ENCODE results near the gene EPB41L4B. TPM values are rescaled to one million over a fixed set of nuclear protein-coding genes. Genes with fewer than 3 reads are reported as not detected.

Gene EPB41L4B
- total RNA-seq, 3 donors from 2014 or later, result 11.5 to 47.2 (median 16.0) TPM

DNA sequence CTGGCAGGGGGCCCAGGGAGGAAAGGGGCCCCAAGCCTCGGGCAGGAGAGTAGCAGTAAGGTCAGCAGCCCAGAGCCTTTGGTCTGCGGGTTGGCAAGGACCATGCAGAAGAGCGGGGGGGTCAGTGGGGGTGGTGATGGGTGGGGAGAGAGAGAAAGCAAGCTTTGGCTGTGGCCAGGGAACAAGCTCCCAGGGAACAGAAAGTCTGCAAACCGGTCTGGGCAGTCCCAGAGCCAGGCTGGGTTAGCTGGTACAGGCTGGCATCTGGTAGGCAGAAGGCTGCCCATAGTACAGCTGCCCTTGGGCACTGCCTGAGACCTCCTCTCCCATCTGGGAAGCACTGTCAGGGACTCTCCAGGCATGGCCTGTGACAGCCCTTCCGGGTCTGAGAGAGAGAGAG lies 10.5 kb upstream of the EPB41L4B start:
- peak overlapping the region; percentile 78 to 84 for H3K27ac ChIP-seq
- no peaks in the 10 kb centered on the region for H3K27me3 ChIP-seq
- no peak for TF ChIP-seq POLR2A (IDR thresholded peaks at IDR 0.05)
- TF ChIP-seq CTCF (IDR thresholded peaks at IDR 0.05), result no peak
- peak; percentile 55 to 84 (median 67) for TF ChIP-seq POLR2AphosphoS5 (IDR thresholded peaks at IDR 0.05)
- H3K4me1 ChIP-seq, result peaks cover 0 to 4% of the 10 kb centered on the region in 2 donors
- H3K36me3 ChIP-seq, result no peaks in the 10 kb centered on the region
- H3K9me3 ChIP-seq, result no peaks in the 10 kb centered on the region
- peak; percentile 95 to 97 for DNase-seq (ENCODE audit: low spot score in 2 of 2)
- no peak overlapping the region for H3K4me3 ChIP-seq
- intact Hi-C loops (cut with DNase I; ENCODE audit: low total_unique reads), result no loop called here

GRCh38 chr9:109329638-109330258 lies 8.9 kb upstream of the EPB41L4B start:
- Histone ChIP-seq H3K9me3 (no peaks in the 10 kb centered on the region), H3K36me3 (no peaks in the 10 kb centered on the region), H3K27me3 (no peaks in the 10 kb centered on the region), H3K4me1 (peaks cover 0 to 4% of the 10 kb centered on the region in 2 donors), H3K27ac (peak overlapping the region; percentile 87 to 93), H3K4me3 (peak overlapping the region in 2 of 3 donors; percentile 12 to 38)
- intact Hi-C loops (cut with DNase I; ENCODE audit: low total_unique reads), result no loop called here
- TF ChIP-seq POLR2AphosphoS5 (IDR thresholded peaks at IDR 0.05) (no peak), CTCF (IDR thresholded peaks at IDR 0.05) (no peak), POLR2A (IDR thresholded peaks at IDR 0.05) (no peak)
- DNase-seq (ENCODE audit: low spot score in 2 of 2), result peak; percentile 44 to 75

DNA sequence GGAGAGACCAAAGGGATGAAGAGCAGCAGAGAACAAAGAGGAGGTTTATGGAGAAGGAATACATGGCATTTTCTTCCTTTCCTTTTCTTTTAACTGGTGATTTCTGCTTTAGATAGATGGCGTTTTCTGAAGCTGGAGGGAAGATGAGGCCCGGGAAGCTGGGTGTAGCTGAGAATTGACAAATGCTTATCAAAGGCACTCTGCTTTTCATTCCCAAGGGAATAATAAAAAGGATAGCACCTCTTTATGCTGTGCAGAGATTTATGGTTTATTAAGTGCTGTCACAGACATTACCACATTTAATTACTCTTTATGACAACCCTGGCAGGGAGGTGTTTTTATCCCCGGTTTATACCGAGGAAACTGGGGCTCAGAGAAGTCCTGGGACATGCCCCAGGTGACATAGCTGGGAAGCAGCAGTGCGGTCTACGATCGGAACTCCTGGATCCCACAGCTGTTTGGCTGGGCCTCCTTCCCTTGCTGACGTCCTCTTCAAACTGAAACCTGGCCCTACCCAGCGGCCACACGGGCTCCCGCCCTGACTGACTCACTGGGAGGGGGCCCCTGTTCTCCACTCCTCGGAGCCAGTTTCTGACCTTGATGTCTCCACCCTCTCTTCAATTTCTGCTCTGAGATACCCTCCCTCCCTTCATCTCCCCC lies 8.2 kb upstream of the EPB41L4B start:
- Histone ChIP-seq H3K36me3 (no peaks in the 10 kb centered on the region), H3K9me3 (no peaks in the 10 kb centered on the region), H3K27me3 (no peaks in the 10 kb centered on the region), H3K4me1 (peaks cover 0 to 4% of the 10 kb centered on the region in 2 donors), H3K27ac (peak overlapping the region; percentile 87 to 93), H3K4me3 (peak overlapping the region in 2 of 3 donors; percentile 12 to 38)
- peak; percentile 81 to 89 for DNase-seq (ENCODE audit: low spot score in 2 of 2)
- TF ChIP-seq POLR2AphosphoS5 (IDR thresholded peaks at IDR 0.05), result peak in 2 of 3 donors; percentile 17 to 37
- TF ChIP-seq POLR2A (IDR thresholded peaks at IDR 0.05), result no peak
- intact Hi-C loops (cut with DNase I; ENCODE audit: low total_unique reads), result no loop called here

GRCh38 chr9:109325089-109325488 lies 4.2 kb upstream of the EPB41L4B start:
- peaks cover 0 to 8% of the 10 kb centered on the region in 2 donors for H3K4me1 ChIP-seq
- no peak for TF ChIP-seq CTCF (IDR thresholded peaks at IDR 0.05)
- no peak for TF ChIP-seq POLR2AphosphoS5 (IDR thresholded peaks at IDR 0.05)
- TF ChIP-seq POLR2A (IDR thresholded peaks at IDR 0.05), result no peak
- no peak for DNase-seq (ENCODE audit: low spot score in 2 of 2)
- no peak overlapping the region for H3K27ac ChIP-seq
- intact Hi-C loops (cut with DNase I; ENCODE audit: low total_unique reads), result no loop called here
- H3K36me3 ChIP-seq, result no peaks in the 10 kb centered on the region
- H3K27me3 ChIP-seq, result no peaks in the 10 kb centered on the region
- H3K4me3 ChIP-seq, result no peak overlapping the region
- no peaks in the 10 kb centered on the region for H3K9me3 ChIP-seq

GRCh38 chr9:109323771-109324170 lies 2.9 kb upstream of the EPB41L4B start:
- no peak for DNase-seq (ENCODE audit: low spot score in 2 of 2)
- intact Hi-C loops (cut with DNase I; ENCODE audit: low total_unique reads), result loop anchor here (5.0 kb wide), 1 partner anchor 81 kb away; no protein-coding TSS in a partner anchor
- no peak overlapping the region for H3K27ac ChIP-seq

More at GRCh38 chr9:109323771-109324170, 2.9 kb upstream of the EPB41L4B start:
- no peak overlapping the region for H3K4me3 ChIP-seq
- H3K36me3 ChIP-seq, result no peaks in the 10 kb centered on the region
- H3K9me3 ChIP-seq, result no peaks in the 10 kb centered on the region
- H3K4me1 ChIP-seq, result peaks cover 0 to 3% of the 10 kb centered on the region in 2 donors
- TF ChIP-seq POLR2AphosphoS5 (IDR thresholded peaks at IDR 0.05) (no peak), POLR2A (IDR thresholded peaks at IDR 0.05) (no peak), CTCF (IDR thresholded peaks at IDR 0.05) (no peak)
- no peaks in the 10 kb centered on the region for H3K27me3 ChIP-seq

Measured in breast epithelium (tissue), 4 donors.